GM12891 (cell line): Measurements from ENCODE around the gene PIK3R5.

ENCODE experiments used
- POLR2A ChIP-seq: IDR thresholded peaks from 2 replicates; pipeline ENCODE4 v1.6.1; 2011; ENCODE audit warnings: low read depth, low read length, control low read depth
- POLR2AphosphoS5 ChIP-seq: IDR thresholded peaks from 2 replicates; pipeline ENCODE4 v1.6.1; 2011; ENCODE audit warnings: low read depth, low read length, control low read depth
- TAF1 ChIP-seq: IDR thresholded peaks from 2 replicates; pipeline ENCODE4 v1.6.1; 2011; ENCODE audit warnings: low read depth, low read length, control low read depth

- TF ChIP-seq TAF1 = no peak
- no peak for TF ChIP-seq POLR2A
- no peak for TF ChIP-seq POLR2AphosphoS5
Measured at GRCh38 chr17:8944748-8945147, 20.8 kb downstream of the PIK3R5 start.
